ENCODE data around the gene IGFALS.

The IGFALS gene

GRCh38 chr16:1741553-1742165, 51.8 kb downstream of the IGFALS start:
- no peak for FAIRE-seq

- no peak for FAIRE-seq
Measured at GRCh38 chr16:1740781-1741490, 52.6 kb downstream of the IGFALS start.
